HCEC 1CT (cell line): ENCODE data around the gene SELENOT.
A peak's percentile ranks its signal among the peaks of the same experiment; 100 is the strongest.
"Not testable (repeated sequence)": the region's sequence is repeated elsewhere in the genome, so short reads cannot be mapped to it uniquely, and the experiment has no call there.

ENCODE experiments used
- DNase-seq: peaks from one replicate; pipeline ENCODE4 v3.0.0-alpha.2; 2017

The SELENOT gene

DNA sequence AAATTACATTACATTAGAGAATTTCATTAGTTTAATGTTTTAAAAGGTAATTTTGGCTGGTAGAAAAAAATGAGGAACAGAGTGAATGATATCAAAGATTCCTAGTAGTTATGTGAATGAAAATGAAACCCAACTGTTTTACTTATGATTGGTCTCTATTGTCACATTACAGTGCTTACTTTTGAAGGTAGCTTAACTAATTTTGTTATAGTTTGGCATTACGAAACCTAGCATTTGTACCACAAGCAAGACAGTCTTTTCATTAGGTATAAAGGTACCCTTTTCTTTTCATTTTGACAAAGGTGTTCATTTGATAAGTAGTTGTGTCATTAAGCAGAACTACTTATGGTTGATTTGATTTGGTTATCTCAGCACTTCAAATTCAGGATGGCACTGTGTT, 6.9 kb downstream of the SELENOT start:
- DNase-seq, result no peak

DNA sequence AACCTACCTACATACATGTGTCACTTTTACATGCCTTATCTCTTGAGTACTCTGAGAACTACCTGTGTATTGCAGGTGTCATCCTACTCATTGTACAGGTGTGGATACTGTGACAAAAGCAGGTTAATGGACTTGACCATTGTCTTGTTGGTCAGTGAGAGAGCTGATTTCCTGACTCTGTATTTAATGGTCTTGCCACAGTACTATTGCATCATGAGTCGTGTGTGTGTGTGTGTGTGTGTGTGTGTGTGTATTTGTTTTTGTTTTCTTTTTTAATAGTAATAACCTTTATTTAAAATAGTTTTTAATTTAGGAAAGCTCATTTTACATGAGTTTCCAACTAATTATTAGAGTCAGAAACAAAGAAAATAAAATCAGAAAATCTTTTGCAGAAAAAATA, 7.7 kb downstream of the SELENOT start:
- DNase-seq, result no peak

DNA sequence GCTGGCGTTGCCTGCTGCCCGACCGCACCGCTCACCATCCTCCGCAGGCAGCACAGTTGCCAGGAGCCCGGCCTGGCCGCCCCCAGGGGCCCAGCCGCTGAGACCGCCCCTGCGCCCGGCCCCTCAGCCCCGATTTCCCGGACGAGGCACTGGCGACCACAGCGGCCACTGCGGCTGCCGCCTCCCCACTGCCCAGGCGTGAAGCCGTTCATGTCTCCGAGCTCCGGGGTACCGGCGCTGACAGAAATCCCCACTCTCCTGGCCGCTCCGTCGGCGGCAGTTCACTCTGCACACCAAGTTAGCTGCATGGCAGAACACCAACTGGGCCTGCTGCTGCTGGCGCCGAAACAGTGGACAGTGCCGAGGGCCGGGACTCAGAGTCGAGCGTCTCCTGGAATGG, 8.5 kb downstream of the SELENOT start:
- no peak for DNase-seq

DNA sequence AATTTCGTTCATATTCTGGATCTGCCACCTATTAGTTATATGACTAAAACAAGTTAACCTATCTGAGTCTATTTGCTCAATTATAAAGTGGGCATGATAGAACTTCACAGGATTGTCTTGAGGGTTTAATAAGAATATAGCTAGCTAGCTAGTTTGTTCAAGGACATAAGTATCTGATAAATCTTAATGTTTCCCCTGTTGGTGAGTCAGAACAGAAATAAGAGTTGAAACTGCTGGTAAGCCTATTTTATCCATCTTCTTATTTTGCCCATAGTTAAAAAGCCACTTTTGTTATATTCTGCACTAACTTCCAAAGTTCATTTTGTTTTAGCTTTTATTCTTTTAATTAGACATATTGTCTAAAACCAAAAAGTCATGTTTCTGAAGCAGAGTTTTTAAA, 9.4 kb downstream of the SELENOT start:
- DNase-seq, result no peak

DNA sequence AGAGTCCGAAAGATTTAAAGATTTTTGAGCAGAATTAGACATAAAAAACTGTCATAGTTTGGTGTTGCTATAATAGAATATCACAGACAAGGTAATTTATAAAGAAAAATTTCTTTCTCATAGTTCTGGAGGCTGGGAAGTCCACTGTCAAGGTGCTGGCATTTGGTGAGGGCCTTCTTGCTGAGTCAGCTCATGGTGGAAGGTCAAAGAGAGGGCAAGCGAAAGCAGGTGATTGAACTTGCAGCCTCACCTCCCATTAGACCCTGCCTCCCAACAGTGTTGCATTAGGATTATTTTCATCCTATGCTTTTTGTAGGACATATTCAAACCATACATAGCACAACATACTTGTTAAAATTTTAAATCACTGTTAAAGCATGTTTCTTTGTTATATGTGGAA, 9.9 kb downstream of the SELENOT start:
- no peak for DNase-seq

DNA sequence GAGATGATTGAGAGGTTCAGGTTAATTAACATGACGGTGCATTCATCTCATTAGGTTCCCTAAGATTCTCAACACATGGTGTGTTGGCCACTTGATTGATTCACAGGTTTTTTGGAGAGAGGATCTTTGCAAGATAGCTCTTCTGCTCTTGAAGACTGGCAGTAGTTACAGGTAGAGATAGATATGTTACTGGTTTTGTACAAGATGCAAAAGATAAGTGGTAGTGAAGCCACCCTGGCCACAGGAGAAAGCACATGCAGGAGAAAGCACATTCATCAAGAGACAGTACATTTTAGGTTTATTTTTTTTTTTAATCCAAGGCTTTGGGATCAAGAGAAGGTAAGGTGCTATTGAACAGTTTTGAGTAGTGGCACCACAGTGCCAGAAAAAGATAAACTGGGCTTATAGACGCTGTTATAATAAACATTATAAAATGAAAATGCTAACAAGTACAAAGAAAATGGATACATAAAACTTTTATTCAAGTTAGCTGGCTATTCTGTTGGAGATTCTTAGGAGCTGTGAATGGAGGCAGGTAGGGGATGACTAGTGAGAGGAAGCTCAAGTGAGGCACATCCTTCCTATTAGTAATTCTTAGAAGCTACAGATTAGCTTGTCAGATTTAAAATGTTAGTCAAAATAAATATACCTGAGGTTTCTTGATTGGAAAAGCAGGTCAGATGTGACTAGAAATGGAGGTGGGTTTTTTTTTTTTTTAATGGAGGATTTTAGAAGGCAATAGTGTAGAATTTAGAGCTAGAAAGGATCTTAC, 10.8 kb downstream of the SELENOT start:
- no peak for DNase-seq

DNA sequence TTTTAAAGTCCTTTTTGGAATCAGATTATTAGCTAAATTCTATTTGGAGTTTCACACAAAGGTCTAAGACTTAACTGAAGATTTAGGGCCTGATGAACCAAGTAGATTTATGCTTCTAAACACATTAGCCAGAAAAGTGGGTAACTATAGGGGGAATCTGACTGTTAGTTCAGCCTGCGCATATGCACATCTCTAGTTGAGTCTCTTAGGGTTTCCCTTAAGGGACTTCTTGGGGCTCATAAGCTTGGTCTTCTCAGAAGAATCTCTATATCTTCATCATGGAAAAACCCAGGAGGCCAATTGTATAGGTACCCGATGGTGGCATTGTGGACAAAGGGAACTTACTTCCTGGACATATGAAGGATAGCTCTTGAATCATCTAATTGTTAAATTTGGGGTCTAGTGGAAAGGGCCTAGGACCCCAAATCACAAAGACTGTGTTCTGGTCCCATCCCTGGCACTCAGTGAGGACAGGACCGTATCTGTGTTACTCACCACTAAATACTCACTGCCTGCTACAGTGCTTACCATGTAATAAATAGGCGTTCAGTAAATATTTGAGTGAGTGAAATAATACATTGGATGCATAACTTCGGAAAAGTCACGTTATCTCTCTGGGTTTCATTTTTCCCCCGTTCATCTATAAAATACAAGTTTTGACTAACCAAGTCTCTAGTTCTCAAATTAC, 17.0 kb downstream of the SELENOT start:
- DNase-seq, result no peak

DNA sequence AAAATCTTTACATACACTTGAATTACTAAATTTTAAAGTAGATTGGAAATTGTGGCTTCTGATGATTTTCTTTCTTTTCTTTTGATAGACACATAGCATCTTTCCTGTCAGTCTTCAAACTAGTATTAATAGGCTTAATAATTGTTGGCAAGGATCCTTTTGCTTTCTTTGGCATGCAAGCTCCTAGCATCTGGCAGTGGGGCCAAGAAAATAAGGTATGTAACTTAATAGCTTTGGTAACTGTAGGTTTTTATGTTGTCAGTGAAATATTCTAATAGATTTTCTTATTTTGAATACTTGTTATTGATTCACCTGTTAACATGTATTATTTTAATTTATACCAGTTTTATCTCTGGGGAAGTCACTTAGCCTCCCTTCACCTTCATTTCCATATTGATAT, 19.8 kb downstream of the SELENOT start:
- DNase-seq, result not testable (repeated sequence)

DNA sequence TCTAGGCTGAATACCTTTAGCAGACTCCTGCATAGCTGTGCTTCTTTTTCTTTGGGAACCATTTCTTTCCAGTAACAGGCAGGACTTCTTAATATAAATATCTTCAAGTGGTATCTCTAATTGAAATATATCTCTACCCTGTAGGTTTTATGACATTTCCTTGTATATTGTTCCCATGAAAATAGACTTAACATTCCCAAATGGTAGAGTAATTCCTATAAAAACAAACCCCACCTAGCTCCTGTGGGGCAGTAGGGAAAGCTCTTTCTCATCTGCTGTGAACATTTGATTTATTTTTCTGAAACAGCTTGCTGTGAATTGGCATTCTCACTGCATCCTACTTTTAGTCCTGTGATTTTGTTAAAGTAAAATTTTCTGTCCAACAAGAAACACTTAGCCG, 20.8 kb downstream of the SELENOT start:
- no peak for DNase-seq

DNA sequence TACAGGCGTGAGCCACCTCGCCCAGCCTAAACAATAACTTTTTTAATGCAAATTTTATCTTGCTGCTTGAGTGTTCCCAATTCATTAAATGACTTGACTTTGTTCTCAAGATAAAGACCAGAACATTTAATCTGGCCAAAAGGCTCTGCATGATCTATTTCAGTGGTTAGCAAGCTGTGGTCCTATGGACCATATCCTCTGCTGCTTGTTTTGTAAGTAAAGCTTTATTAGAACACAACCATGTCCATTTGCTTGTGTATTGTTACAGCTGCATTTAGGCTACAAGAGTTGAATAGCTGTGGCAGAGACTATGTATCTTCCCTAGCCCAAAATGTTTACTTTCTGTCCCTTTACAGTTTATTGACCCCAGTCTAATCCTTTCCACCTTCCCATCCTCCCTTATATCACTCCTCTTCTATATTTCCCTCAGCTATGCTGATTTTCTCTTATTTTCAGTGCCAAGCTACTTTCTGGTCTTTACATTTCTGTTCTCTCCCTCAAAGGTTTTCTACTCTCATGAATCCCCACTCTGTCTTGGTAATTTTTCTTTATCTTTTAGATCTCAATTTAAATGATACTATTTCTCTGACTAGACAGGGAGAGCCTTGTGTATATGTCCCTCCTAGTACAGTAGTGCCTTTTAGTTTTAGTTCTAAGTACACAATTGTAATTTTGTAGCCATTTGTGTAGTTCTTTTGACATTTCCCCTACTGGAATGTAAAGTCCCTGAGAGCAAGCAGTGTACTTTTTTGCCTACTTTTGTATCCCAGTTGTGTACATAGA, 23.2 kb downstream of the SELENOT start:
- no peak for DNase-seq

DNA sequence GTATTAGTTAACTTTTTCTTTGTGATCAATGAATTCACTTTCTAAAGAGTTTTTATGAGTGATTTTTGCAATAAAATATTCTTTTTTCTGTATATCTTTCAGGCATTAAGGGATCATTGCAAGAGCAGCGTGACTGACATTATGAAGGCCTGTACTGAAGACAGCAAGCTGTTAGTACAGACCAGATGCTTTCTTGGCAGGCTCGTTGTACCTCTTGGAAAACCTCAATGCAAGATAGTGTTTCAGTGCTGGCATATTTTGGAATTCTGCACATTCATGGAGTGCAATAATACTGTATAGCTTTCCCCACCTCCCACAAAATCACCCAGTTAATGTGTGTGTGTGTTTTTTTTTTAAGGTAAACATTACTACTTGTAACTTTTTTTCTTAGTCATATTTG, 24.4 kb downstream of the SELENOT start:
- DNase-seq, result no peak

DNA sequence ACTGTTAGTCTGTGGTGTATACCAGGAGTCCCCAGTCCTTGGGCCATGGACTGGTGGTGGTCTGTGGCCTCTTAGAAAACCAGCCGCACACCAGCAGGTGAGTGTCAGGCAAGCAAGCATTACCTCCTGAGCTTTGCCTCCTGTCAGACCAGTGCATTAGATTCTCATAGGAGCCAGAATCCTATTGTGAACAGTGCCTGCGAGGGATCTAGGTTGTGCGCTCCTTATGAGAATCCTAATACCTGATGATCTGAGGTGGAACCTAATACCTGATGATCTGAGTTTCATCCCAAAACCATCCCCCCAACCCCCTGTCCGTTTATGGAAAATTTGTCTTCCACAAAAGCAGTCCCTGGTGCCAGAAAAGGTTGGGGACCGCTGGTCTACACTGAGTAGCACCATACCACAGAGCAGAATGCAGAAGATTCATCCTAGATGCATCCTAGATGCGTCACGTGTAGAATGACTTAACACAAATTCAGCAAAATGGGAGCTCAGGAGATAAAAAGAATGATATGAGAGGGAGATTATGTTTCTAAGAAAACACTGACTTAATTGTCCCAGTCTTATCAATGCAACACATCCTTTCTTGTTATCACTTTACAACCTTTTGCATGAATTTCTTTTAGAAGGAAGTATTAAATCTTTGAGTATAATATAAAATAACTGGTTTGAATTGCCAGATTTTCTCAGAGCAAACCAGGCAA, 28.5 kb downstream of the SELENOT start:
- no peak for DNase-seq

DNA sequence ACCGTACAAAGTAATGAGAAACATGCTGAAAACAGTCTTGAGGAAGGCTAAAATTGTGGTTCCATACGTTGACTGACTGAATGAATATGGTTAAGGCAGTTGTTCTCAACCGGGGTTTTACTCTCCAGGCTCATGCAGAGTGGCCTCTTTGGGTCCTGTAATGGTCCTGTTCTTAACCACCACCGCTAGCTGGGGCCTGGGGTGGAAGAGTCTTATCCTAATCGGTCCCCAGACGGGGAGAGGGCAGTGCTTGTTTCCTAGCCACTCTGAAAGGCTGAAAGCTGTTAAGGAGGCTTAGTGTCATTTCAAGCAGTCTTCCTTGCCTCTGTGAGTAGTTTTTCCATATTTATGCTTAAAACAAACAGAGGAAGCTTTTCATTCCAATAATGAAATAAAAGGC, 32.0 kb downstream of the SELENOT start:
- no peak for DNase-seq

DNA sequence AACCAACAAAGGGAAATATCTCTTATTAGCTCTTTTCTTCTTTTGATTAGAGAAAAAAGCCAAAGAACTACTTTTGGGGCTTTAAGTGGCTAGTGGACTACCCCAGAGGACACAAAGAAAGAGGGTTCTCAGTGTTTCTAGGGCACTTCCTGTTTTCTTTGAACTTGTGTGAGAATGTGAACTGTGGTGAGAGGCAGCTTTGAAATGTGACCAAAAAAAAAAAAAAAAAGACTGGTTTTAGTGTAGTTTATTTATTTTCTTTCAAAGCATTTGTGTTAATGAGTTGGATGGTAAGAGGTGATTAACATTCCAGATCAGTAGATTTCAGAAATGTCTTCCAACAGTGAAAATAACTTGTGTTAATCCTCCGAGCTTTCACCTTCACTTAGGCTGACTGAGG, 32.4 kb downstream of the SELENOT start:
- DNase-seq, result no peak

DNA sequence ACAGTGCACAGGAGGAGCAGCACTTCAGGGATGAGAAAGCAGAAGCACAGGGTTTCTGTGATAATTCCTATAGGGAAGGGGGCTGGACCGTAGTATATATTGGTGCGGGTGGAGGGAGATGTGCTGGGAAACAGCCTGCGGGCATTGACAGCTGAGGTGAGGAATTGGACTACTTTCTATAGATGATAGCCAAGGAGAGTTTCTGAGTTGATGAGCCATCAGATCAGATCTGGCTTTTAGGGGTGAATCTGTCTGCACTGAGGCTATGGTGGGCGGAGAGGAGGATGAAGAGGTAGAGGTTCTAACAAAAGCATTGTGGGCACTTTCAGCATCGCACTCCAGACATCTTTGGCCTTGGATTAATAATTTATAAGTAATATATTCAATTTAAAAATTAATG, 33.1 kb downstream of the SELENOT start:
- DNase-seq, result no peak

DNA sequence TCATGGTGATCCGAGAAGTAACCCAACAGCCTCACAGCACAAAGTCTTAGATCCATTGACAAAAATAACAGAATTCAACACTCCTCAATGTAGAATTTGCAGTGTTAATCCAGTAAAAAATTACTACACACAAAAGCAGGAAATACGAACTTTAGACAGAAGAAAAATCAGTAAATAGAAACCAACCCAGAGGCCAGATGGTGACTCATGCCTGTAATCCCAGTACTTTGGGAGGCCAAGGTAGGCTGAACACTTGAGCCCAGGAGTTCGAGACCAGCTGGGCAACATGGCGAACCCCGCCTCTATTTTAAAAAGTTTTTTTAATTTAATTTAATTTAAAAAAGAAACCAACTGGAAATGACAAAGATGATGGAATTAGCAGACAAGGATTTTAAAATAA, 36.1 kb downstream of the SELENOT start:
- DNase-seq, result peak; percentile 14

DNA sequence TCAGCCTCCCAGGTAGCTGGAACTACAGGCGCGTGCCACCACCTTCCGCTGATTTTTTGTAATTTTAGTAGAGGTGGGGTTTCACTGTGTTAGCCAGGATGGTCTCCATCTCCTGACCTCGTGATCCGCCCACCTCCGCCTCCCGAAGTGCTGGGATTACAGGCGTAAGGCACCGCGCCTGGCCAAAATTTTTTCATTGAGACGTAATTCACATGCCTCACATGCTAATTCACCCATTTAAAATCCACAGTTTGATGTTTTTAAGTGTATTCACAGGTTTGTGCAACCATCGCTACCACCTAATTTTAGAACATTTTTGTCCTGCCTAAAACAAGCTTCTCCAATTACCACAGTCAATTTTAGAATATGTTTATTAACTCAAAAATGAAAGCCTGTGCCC, 37.1 kb downstream of the SELENOT start:
- DNase-seq, result no peak

DNA sequence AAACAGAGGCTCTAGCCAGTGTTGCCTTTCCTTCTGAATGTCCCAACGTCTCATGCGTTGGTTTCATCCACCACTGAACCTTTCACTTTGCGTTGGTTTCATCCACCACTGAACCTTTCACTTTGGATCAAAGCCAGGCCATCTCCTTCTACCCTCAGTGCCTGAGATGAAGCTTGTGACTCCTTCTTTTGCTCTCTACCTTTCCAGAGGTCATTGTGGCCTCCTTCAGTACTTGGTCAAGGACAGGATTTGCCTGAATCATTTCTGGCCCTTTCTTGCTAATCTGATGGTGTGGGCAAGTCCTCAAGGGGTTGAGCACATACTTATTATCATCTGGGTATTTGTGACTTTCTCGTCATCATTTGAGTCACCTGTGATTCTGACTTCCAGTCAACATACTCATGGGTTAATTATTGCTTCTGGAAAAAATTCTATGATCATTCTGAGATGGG, 50.0 kb downstream of the SELENOT start:
- no peak for DNase-seq

DNA sequence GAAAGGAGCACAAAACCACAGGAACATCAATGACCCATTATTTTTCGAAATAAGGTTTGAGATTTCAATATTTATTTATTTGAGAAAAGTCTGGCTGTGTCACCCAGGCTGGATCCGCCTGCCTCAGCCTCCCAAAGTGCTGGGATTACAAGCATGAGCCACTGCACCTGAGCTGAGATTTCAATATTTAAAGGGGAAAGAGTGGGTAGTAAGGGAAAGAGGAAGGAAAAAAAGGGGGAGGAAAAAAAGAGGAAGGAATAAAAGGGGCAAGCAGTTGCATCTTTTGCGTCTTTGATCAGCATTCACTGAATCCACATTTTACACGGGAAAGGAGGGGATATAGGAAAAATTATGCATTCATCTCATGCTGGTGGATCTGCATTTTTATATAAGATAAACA, 53.2 kb downstream of the SELENOT start:
- no peak for DNase-seq

DNA sequence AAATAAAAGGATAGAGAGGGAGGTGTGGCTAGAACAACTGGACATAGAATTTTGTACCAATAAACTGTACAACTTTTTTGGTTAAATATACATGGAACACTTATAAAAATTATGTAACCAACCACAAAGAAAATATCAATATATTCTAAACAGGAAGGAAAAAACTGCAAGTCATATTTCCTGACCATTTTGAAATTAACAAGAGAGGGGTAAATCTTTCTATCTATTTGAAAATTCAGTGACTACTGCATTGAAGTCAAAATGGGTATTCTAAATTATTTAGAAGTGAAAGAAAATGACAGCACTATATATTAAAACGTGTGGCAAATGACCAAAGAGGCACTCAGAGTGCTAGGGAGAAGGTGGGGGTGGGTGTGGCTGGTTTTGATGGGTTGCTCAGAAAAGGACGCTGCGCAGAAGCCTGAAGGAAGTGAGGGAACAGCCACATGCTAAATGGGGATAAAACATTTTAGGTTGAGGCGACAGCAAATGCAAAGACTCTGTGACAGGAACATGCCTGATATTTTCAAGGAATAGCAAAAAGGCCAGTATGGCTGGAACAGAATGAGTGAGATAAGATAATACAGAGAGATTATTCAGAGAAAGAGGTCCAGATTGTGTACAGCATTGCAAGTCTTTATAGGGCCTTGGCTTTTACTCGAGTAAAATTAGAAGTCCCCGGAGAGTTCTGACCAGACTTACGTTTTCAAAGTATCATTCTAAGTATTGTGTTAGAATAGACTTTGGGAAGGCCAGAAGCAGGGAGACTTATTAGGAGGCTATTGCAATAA, 59.5 kb downstream of the SELENOT start:
- DNase-seq, result no peak

DNA sequence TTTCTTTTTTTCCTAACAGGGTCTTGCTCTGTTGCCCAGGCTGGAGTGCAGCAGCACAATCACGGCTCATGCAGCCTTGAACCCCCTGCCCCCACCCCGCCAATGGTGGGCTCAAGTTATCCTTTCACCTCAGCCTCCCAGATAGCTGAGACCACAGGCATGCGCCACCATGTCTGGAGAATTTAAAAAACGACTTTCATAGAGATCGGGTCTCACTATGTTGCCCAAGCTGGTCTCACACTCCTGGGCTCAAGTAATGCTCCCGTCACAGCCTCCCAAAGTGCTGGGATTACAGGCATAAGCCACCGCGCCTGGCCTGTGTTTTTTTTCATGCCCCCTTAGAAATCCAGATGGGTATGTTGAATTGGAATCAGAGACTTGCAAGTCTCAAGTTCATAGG, 60.3 kb downstream of the SELENOT start:
- DNase-seq, result no peak

DNA sequence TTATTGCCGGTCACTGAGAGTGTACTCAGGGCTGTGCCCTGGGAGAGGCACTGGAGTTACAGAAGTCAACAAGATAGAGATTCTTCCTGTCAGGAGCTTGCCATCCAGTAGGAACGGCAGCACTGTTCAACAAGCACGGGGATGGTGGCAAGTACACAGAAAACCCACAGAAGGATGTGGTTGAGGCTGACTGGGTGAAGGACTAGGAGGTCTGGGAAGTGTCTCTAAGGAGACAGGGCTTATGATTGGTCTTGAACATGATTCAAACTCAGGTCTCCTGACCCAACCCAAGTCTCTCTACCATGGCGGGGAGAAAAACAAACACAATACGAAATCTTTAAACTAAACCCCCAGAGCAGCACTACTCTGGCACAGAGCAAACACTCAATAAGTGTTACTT, 63.0 kb downstream of the SELENOT start:
- no peak for DNase-seq
